ENCODE data around the gene SNED1.

SNED1 gene

GRCh38 chr2:241128266-241128665 lies 129.8 kb downstream of the SNED1 start:
- TF ChIP-seq CTCF (IDR thresholded peaks at IDR 0.05; ENCODE audit: control insufficient read depth, insufficient read depth, low read depth, low read length, missing control alignments) = no peak
- DNase-seq (ENCODE audit: low read depth) = no peak
- H3K4me3 ChIP-seq (ENCODE audit: control insufficient read depth, low read depth, low read length) = no peak overlapping the region

- no peak for TF ChIP-seq CTCF (IDR thresholded peaks at IDR 0.05; ENCODE audit: control insufficient read depth, insufficient read depth, low read depth, low read length, missing control alignments)
Measured at GRCh38 chr2:241129086-241129871, 130.9 kb downstream of the SNED1 start.

GRCh38 chr2:241130316-241130715 lies 131.9 kb downstream of the SNED1 start:
- no peak overlapping the region for H3K4me3 ChIP-seq (ENCODE audit: control insufficient read depth, low read depth, low read length)
- no peak for TF ChIP-seq CTCF (IDR thresholded peaks at IDR 0.05; ENCODE audit: control insufficient read depth, insufficient read depth, low read depth, low read length, missing control alignments)
- DNase-seq (ENCODE audit: low read depth) = no peak

More at GRCh38 chr2:241129086-241129871, 130.9 kb downstream of the SNED1 start:
- no peak overlapping the region for H3K4me3 ChIP-seq (ENCODE audit: control insufficient read depth, low read depth, low read length)
- no peak for DNase-seq (ENCODE audit: low read depth)

GRCh38 chr2:241131531-241131930 lies 133.1 kb downstream of the SNED1 start:
- no peak overlapping the region for H3K4me3 ChIP-seq (ENCODE audit: control insufficient read depth, low read depth, low read length)
- no peak for TF ChIP-seq CTCF (IDR thresholded peaks at IDR 0.05; ENCODE audit: control insufficient read depth, insufficient read depth, low read depth, low read length, missing control alignments)
- no peak for DNase-seq (ENCODE audit: low read depth)

GRCh38 chr2:241132538-241133435 lies 134.4 kb downstream of the SNED1 start:
- DNase-seq (ENCODE audit: low read depth) = no peak
- TF ChIP-seq CTCF (IDR thresholded peaks at IDR 0.05; ENCODE audit: control insufficient read depth, insufficient read depth, low read depth, low read length, missing control alignments) = no peak
- H3K4me3 ChIP-seq (ENCODE audit: control insufficient read depth, low read depth, low read length) = no peak overlapping the region

GRCh38 chr2:241133436-241133820 lies 135.0 kb downstream of the SNED1 start:
- no peak overlapping the region for H3K4me3 ChIP-seq (ENCODE audit: control insufficient read depth, low read depth, low read length)
- no peak for TF ChIP-seq CTCF (IDR thresholded peaks at IDR 0.05; ENCODE audit: control insufficient read depth, insufficient read depth, low read depth, low read length, missing control alignments)
- DNase-seq (ENCODE audit: low read depth) = no peak

Measured in AG09309 (cell line).